Measurements from ENCODE around the gene SUGCT.

The SUGCT gene

GRCh38 chr7:40276061-40276460 lies 141.3 kb downstream of the SUGCT start:
- Histone ChIP-seq H3K4me3 (no peak overlapping the region), H3K27ac (no peak overlapping the region)
- no peak for DNase-seq (ENCODE audit: low spot score)
- no peak for TF ChIP-seq CTCF (IDR thresholded peaks at IDR 0.05)

GRCh38 chr7:40279991-40280390 lies 145.2 kb downstream of the SUGCT start:
- no peak for TF ChIP-seq CTCF (IDR thresholded peaks at IDR 0.05)
- H3K4me3 ChIP-seq: no peak overlapping the region
- DNase-seq (ENCODE audit: low spot score): no peak
- H3K27ac ChIP-seq: no peak overlapping the region

GRCh38 chr7:40282858-40283257 lies 148.1 kb downstream of the SUGCT start:
- Histone ChIP-seq H3K27ac (no peak overlapping the region), H3K4me3 (no peak overlapping the region)
- no peak for TF ChIP-seq CTCF (IDR thresholded peaks at IDR 0.05)
- DNase-seq (ENCODE audit: low spot score): no peak

GRCh38 chr7:40283391-40283790 lies 148.6 kb downstream of the SUGCT start:
- no peak overlapping the region for H3K4me3 ChIP-seq
- H3K27ac ChIP-seq: no peak overlapping the region
- TF ChIP-seq CTCF (IDR thresholded peaks at IDR 0.05): no peak
- DNase-seq (ENCODE audit: low spot score): no peak

GRCh38 chr7:40288827-40289226 lies 154.0 kb downstream of the SUGCT start:
- Histone ChIP-seq H3K27ac (no peak overlapping the region), H3K4me3 (no peak overlapping the region)
- no peak for DNase-seq (ENCODE audit: low spot score)
- no peak for TF ChIP-seq CTCF (IDR thresholded peaks at IDR 0.05)

GRCh38 chr7:40297741-40298311 lies 163.0 kb downstream of the SUGCT start:
- H3K27ac ChIP-seq: no peak overlapping the region
- no peak for DNase-seq (ENCODE audit: low spot score)
- TF ChIP-seq CTCF (IDR thresholded peaks at IDR 0.05): no peak
- H3K4me3 ChIP-seq: no peak overlapping the region

- no peak overlapping the region for H3K27ac ChIP-seq
- DNase-seq (ENCODE audit: low spot score): no peak
These were observed 163.6 kb downstream of the SUGCT start for GRCh38 chr7:40298421-40298820.

More at GRCh38 chr7:40298421-40298820, 163.6 kb downstream of the SUGCT start:
- H3K4me3 ChIP-seq: no peak overlapping the region
- TF ChIP-seq CTCF (IDR thresholded peaks at IDR 0.05): no peak

Data from coronary artery (tissue), 2 donors.